Lung (tissue), 12 donors: ENCODE data around the gene CES4A. TPM values are rescaled to one million over a fixed set of nuclear protein-coding genes. Genes with fewer than 3 reads are reported as not detected.

Experiments used
- ATAC-seq: fragments of 200-7000 bp; cut with Tn5 transposase; one replicate; pipeline ENCODE4 v1.9.1; 2020; ENCODE audit warnings: moderate number of reproducible peaks; ENCODE audit not compliant: insufficient read depth, low FRiP score
- DNase-seq, 3 donors: peaks; one replicate each; pipeline ENCODE4 v3.0.0-alpha.2; 2013 to 2017
- H3K27ac ChIP-seq, 2 donors: one replicate each; pipeline ENCODE4 v1.5.1; 2013; ENCODE audit warnings: mild to moderate bottlenecking in 2 of 2, moderate library complexity in 2 of 2, control low read depth in 1 of 2, inconsistent platforms in 1 of 2, low read depth in 1 of 2, low read length in 1 of 2
- H3K27me3 ChIP-seq, 3 donors: one replicate each; pipeline ENCODE4 v1.5.1; 2013; ENCODE audit warnings: low read length in 2 of 3; ENCODE audit not compliant: control insufficient read depth in 3 of 3, insufficient read depth in 3 of 3
- H3K36me3 ChIP-seq, 4 donors: one replicate each; pipeline ENCODE4 v1.5.1; 2013; ENCODE audit warnings: low read length in 4 of 4, mild to moderate bottlenecking in 1 of 4, moderate library complexity in 1 of 4; ENCODE audit not compliant: control insufficient read depth in 4 of 4, insufficient read depth in 4 of 4
- H3K4me1 ChIP-seq, 5 donors: one replicate each; pipeline ENCODE4 v1.5.1; 2013; ENCODE audit warnings: low read length in 5 of 5, mild to moderate bottlenecking in 2 of 5, moderate library complexity in 1 of 5; ENCODE audit not compliant: control insufficient read depth in 5 of 5, insufficient read depth in 5 of 5
- H3K4me3 ChIP-seq: one replicate; pipeline ENCODE4 v1.5.1; 2013; ENCODE audit warnings: mild to moderate bottlenecking, control low read depth, moderate library complexity
- H3K9ac ChIP-seq, 2 donors: one replicate each; pipeline ENCODE4 v1.5.1; 2013; ENCODE audit warnings: low read length in 2 of 2, control low read depth in 1 of 2; ENCODE audit not compliant: insufficient read depth in 1 of 2
- H3K9me3 ChIP-seq, 4 donors: one replicate each; pipeline ENCODE4 v1.5.1; 2013; ENCODE audit warnings: low read length in 3 of 4, mild to moderate bottlenecking in 1 of 4, moderate library complexity in 1 of 4; ENCODE audit not compliant: control insufficient read depth in 4 of 4, insufficient read depth in 3 of 4
- CTCF ChIP-seq: IDR thresholded peaks from 2 replicates; pipeline ENCODE4 v1.5.1; 2012; ENCODE audit warnings: mild to moderate bottlenecking; ENCODE audit errors: control extremely low read depth, extremely low read depth
- WGBS, 2 donors: extraction: QIAGEN DNeasy Blood & Tissue Kit; methylation state at CpG; one replicate each; pipeline ENCODE4 v1.1.7; 2013; 5-methylcytosine and 5-hydroxymethylcytosine counted together
- polyA plus RNA-seq, 2 donors: library from polyadenylated mRNA; stranded (reverse); fragments of 200-250 nt; gene quantifications; one replicate each; pipeline ENCODE4 v1.2.1, GENCODE V29; 2013
- total RNA-seq, 2 donors: library from RNA; depleted of rRNA in 1 of 2; stranded (reverse); fragments of >200 nt in 1 of 2; gene quantifications; one replicate each; pipeline ENCODE4 v1.2.1, GENCODE V29; 2014 to 2021
- donor health status: control.
- donor health status: control.
- donor health status: Bipolar disorder and iron deficiency.
- donor health status: healthy.
- donor health status: DM: yes; HTN: yes; CAD: no.

CES4A gene
- total and polyA plus RNA-seq, 4 donors, result 8.0 to 29.8 (median 13.6) TPM

GRCh38 chr16:67017810-67018488 lies 29.6 kb downstream of the CES4A start:
- no peak overlapping the region for H3K27ac ChIP-seq
- peaks cover 0 to 18% (median 7%) of the 10 kb centered on the region in 5 donors for H3K4me1 ChIP-seq
- no peak overlapping the region for H3K4me3 ChIP-seq
- DNase-seq (peak; percentile 69 to 78 (median 77)), ATAC-seq (peak; percentile 69)
- TF ChIP-seq CTCF, result peak; percentile 73
- no peaks in the 10 kb centered on the region for H3K36me3 ChIP-seq
- 31 to 39% methylated on average over 6 of the region's 6 CpGs for WGBS, 2 donors
- H3K9me3 ChIP-seq, result no peaks in the 10 kb centered on the region
- H3K27me3 ChIP-seq, result no peaks in the 10 kb centered on the region
- H3K9ac ChIP-seq, result no peak overlapping the region

GRCh38 chr16:67019171-67019570 lies 30.8 kb downstream of the CES4A start:
- ATAC-seq (no peak), DNase-seq (no peak)
- H3K27me3 ChIP-seq, result no peaks in the 10 kb centered on the region
- no peaks in the 10 kb centered on the region for H3K9me3 ChIP-seq
- H3K27ac ChIP-seq, result no peak overlapping the region
- 91 to 95% methylated on average over 8 of the region's 8 CpGs for WGBS, 2 donors
- no peak for TF ChIP-seq CTCF
- peaks cover 0 to 13% (median 4%) of the 10 kb centered on the region in 5 donors for H3K4me1 ChIP-seq
- no peaks in the 10 kb centered on the region for H3K36me3 ChIP-seq
- H3K9ac ChIP-seq, result no peak overlapping the region
- no peak overlapping the region for H3K4me3 ChIP-seq

- H3K9ac ChIP-seq, result no peak overlapping the region
- H3K36me3 ChIP-seq, result no peaks in the 10 kb centered on the region
- no peaks in the 10 kb centered on the region for H3K9me3 ChIP-seq
- H3K27me3 ChIP-seq, result no peaks in the 10 kb centered on the region
- 83 to 87% methylated on average over 3 of the region's 3 CpGs for WGBS, 2 donors
- DNase-seq (no peak), ATAC-seq (no peak)
- H3K27ac ChIP-seq, result no peak overlapping the region
- H3K4me1 ChIP-seq, result peaks cover 0 to 16% (median 0%) of the 10 kb centered on the region in 5 donors
- no peak for TF ChIP-seq CTCF
- H3K4me3 ChIP-seq, result no peak overlapping the region
These were observed 32.9 kb downstream of the CES4A start for GRCh38 chr16:67021321-67021720.
